GM23338 (cell line): Measurements from ENCODE around the gene EPB41L4A. TPM values are rescaled to one million over a fixed set of nuclear protein-coding genes. Genes with fewer than 3 reads are reported as not detected.

Experiments
- ATAC-seq: fragments of 200-7000 bp; cut with Tn5 transposase; 3 replicates; pipeline ENCODE4 v1.9.1; 2020
- DNase-seq: peaks from one replicate; pipeline ENCODE4 v3.0.0-alpha.2; 2015; ENCODE audit warnings: low spot score
- H2AFZ ChIP-seq: fragments of 200-600 bp; sonication (generic); 2 replicates; pipeline ENCODE4 v1.8.0; 2016; ENCODE audit warnings: antibody characterized with exemption, mild to moderate bottlenecking, moderate library complexity
- H3F3A ChIP-seq: fragments of 200-600 bp; sonication (generic); replicated peaks from 2 replicates; pipeline ENCODE4 v1.8.0; 2017; ENCODE audit warnings: antibody characterized with exemption, mixed run types, low read depth
- H3K27ac ChIP-seq: fragments of 200-600 bp; sonication (generic); 2 replicates; pipeline ENCODE4 v1.6.1; 2016; ENCODE audit warnings: low read depth
- H3K27me3 ChIP-seq: fragments of 200-600 bp; sonication (generic); 2 replicates; pipeline ENCODE4 v1.8.0; 2016; ENCODE audit warnings: mild to moderate bottlenecking, mixed run types, moderate library complexity; ENCODE audit not compliant: insufficient read depth
- H3K36me3 ChIP-seq: fragments of 200-600 bp; sonication (generic); 2 replicates; pipeline ENCODE4 v1.8.0; 2016; ENCODE audit warnings: mild to moderate bottlenecking; ENCODE audit not compliant: insufficient read depth
- H3K4me1 ChIP-seq: fragments of 200-600 bp; sonication (generic); 2 replicates; pipeline ENCODE4 v1.8.0; 2016; ENCODE audit warnings: mild to moderate bottlenecking, moderate library complexity; ENCODE audit not compliant: insufficient read depth
- H3K4me2 ChIP-seq: fragments of 200-600 bp; sonication (generic); 2 replicates; pipeline ENCODE4 v1.7.1; 2017; ENCODE audit warnings: mixed run types
- H3K4me3 ChIP-seq: fragments of 200-600 bp; sonication (generic); 2 replicates; pipeline ENCODE4 v1.6.1; 2016; ENCODE audit warnings: mixed run types
- H3K79me2 ChIP-seq: fragments of 200-600 bp; sonication (generic); replicated peaks from 2 replicates; pipeline ENCODE4 v1.8.0; 2017; ENCODE audit warnings: mild to moderate bottlenecking; ENCODE audit not compliant: insufficient read depth
- H3K9me2 ChIP-seq: fragments of 200-600 bp; sonication (generic); 2 replicates; pipeline ENCODE4 v1.8.0; 2017; ENCODE audit not compliant: insufficient read depth
- H4K20me1 ChIP-seq: fragments of 200-600 bp; sonication (generic); replicated peaks from 2 replicates; pipeline ENCODE4 v1.8.0; 2017; ENCODE audit warnings: mild to moderate bottlenecking; ENCODE audit not compliant: insufficient read depth
- H3K27ac Mint-ChIP-seq: 2 replicates; pipeline ENCODE4 v1.8.0; 2020; ENCODE audit warnings: inconsistent platforms, mild to moderate bottlenecking, moderate library complexity, mixed read lengths
- H3K27me3 Mint-ChIP-seq: 3 replicates; pipeline ENCODE4 v1.8.0; 2022; ENCODE audit warnings: low read depth, mild to moderate bottlenecking, moderate library complexity, mixed read lengths, inconsistent platforms; ENCODE audit not compliant: insufficient read depth, poor library complexity
- H3K36me3 Mint-ChIP-seq: 3 replicates; pipeline ENCODE4 v1.8.0; 2021; ENCODE audit warnings: low read depth, mild to moderate bottlenecking, inconsistent platforms, moderate library complexity, mixed read lengths
- H3K4me1 Mint-ChIP-seq: 3 replicates; pipeline ENCODE4 v1.8.0; 2020; ENCODE audit warnings: mild to moderate bottlenecking, inconsistent platforms, mixed read lengths
- H3K4me3 Mint-ChIP-seq: 3 replicates; pipeline ENCODE4 v1.8.0; 2021; ENCODE audit warnings: moderate library complexity, mild to moderate bottlenecking, inconsistent platforms, mixed read lengths
- H3K9me3 Mint-ChIP-seq: 3 replicates; pipeline ENCODE4 v1.8.0; 2020; ENCODE audit warnings: moderate library complexity, mild to moderate bottlenecking, inconsistent platforms, mixed read lengths
- CREB1 ChIP-seq: fragments of 250-450 bp; sonication (Bioruptor Pico); IDR thresholded peaks from 2 replicates; pipeline ENCODE4 v1.5.0; 2020; ENCODE audit warnings: low read depth, mild to moderate bottlenecking, moderate library complexity
- EZH2 ChIP-seq: fragments of 200-600 bp; sonication (generic); IDR thresholded peaks from one replicate; pipeline ENCODE4 v1.8.0; 2017; ENCODE audit warnings: antibody characterized with exemption, mild to moderate bottlenecking, low read depth; ENCODE audit not compliant: unreplicated experiment
- EZH2phosphoT487 ChIP-seq: fragments of 200-600 bp; sonication (generic); IDR thresholded peaks from one replicate; pipeline ENCODE4 v1.8.1; 2018; ENCODE audit warnings: antibody characterized with exemption; ENCODE audit not compliant: unreplicated experiment
- JUNB ChIP-seq: IDR thresholded peaks from one replicate; pipeline ENCODE4 v1.6.1; 2016; ENCODE audit warnings: antibody characterized with exemption; ENCODE audit not compliant: unreplicated experiment
- NANOG ChIP-seq: IDR thresholded peaks from 2 replicates; pipeline ENCODE4 v1.6.1; 2016; ENCODE audit warnings: antibody characterized with exemption, borderline replicate concordance
- POLR2AphosphoS5 ChIP-seq: IDR thresholded peaks from 2 replicates; pipeline ENCODE4 v1.6.1; 2016; ENCODE audit warnings: antibody characterized with exemption, low read depth
- STAT1 ChIP-seq: IDR thresholded peaks from one replicate; pipeline ENCODE4 v1.6.1; 2016; ENCODE audit warnings: antibody characterized with exemption; ENCODE audit not compliant: unreplicated experiment
- ZNF114 ChIP-seq: fragments of 250-450 bp; sonication (Bioruptor Pico); IDR thresholded peaks from 2 replicates; pipeline ENCODE4 v1.5.0; 2020; ENCODE audit warnings: mild to moderate bottlenecking, moderate library complexity
- ZNF331 ChIP-seq: fragments of 250-450 bp; sonication (Bioruptor Pico); IDR thresholded peaks from 2 replicates; pipeline ENCODE4 v1.5.0; 2020; ENCODE audit warnings: low read depth, mild to moderate bottlenecking, moderate library complexity
- polyA plus RNA-seq: library from polyadenylated mRNA; unstranded; fragments of >200 nt; fragmentation: Nextera tagmentation; extraction: Ambion mirVana; gene quantifications from 2 replicates; pipeline ENCODE4 v1.2.1, GENCODE V29; 2016
- total RNA-seq: library from RNA; depleted of rRNA; stranded (reverse); fragments of >200 nt; shearing (Covaris generic); gene quantifications from 2 replicates; pipeline ENCODE4 v1.2.3, GENCODE V29; 2014
- TF ChIP-seq, protein P1 (sequence below): fragments of 250-450 bp; sonication (Bioruptor Pico); IDR thresholded peaks from 2 replicates; pipeline ENCODE4 v1.5.0; 2020; ENCODE audit warnings: mild to moderate bottlenecking, moderate library complexity
- TF ChIP-seq, protein P2 (sequence below), 2 experiments: fragments of 200-600 bp in 1 of 2; sonication (generic) in 1 of 2; conservative IDR thresholded peaks; 2 replicates each; pipeline versions ENCODE4 v1.5.1 to v1.6.1; 2016 to 2017; ENCODE audit warnings: antibody characterized with exemption in 2 of 2, low read depth in 2 of 2, mild to moderate bottlenecking in 2 of 2, moderate library complexity in 1 of 2
- TF ChIP-seq, protein P3 (sequence below): IDR thresholded peaks from one replicate; pipeline ENCODE4 v1.6.1; 2018; ENCODE audit warnings: antibody characterized with exemption; ENCODE audit not compliant: unreplicated experiment
- TF ChIP-seq, protein P4 (sequence below): IDR thresholded peaks from 2 replicates; pipeline ENCODE4 v1.6.1; 2016; ENCODE audit warnings: antibody characterized with exemption

The EPB41L4A gene
- total and polyA plus RNA-seq, 2 experiments from 2014 or later = 5.7 to 6.0 TPM

DNA sequence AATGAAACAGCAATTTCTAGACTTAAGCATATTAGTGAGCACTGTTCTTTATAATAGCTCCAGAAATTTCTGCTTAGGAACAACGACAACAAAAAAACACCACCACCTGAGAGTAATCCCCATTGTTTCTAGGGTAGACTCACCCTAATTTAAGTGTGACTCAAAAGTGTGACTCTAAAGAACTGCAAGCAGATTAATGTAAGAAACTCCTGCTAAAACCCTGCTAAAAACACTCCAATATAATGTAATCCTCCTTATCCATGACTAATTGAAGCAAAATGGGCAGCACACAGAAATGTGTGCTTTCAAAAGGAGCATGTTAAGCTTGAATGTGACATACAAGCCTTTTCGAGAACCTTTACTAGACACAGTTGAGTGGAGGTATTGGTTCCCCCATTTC, 296.0 kb downstream of the EPB41L4A start:
- TF ChIP-seq NANOG (no peak), CREB1 (CRISPR knock-in tag) (no peak), JUNB (no peak), ZNF114 (no peak), POLR2AphosphoS5 (no peak), STAT1 (no peak), ZNF331 (CRISPR knock-in tag) (no peak), EZH2phosphoT487 (no peak), EZH2 (no peak)
- TF ChIP-seq, protein P1, sequence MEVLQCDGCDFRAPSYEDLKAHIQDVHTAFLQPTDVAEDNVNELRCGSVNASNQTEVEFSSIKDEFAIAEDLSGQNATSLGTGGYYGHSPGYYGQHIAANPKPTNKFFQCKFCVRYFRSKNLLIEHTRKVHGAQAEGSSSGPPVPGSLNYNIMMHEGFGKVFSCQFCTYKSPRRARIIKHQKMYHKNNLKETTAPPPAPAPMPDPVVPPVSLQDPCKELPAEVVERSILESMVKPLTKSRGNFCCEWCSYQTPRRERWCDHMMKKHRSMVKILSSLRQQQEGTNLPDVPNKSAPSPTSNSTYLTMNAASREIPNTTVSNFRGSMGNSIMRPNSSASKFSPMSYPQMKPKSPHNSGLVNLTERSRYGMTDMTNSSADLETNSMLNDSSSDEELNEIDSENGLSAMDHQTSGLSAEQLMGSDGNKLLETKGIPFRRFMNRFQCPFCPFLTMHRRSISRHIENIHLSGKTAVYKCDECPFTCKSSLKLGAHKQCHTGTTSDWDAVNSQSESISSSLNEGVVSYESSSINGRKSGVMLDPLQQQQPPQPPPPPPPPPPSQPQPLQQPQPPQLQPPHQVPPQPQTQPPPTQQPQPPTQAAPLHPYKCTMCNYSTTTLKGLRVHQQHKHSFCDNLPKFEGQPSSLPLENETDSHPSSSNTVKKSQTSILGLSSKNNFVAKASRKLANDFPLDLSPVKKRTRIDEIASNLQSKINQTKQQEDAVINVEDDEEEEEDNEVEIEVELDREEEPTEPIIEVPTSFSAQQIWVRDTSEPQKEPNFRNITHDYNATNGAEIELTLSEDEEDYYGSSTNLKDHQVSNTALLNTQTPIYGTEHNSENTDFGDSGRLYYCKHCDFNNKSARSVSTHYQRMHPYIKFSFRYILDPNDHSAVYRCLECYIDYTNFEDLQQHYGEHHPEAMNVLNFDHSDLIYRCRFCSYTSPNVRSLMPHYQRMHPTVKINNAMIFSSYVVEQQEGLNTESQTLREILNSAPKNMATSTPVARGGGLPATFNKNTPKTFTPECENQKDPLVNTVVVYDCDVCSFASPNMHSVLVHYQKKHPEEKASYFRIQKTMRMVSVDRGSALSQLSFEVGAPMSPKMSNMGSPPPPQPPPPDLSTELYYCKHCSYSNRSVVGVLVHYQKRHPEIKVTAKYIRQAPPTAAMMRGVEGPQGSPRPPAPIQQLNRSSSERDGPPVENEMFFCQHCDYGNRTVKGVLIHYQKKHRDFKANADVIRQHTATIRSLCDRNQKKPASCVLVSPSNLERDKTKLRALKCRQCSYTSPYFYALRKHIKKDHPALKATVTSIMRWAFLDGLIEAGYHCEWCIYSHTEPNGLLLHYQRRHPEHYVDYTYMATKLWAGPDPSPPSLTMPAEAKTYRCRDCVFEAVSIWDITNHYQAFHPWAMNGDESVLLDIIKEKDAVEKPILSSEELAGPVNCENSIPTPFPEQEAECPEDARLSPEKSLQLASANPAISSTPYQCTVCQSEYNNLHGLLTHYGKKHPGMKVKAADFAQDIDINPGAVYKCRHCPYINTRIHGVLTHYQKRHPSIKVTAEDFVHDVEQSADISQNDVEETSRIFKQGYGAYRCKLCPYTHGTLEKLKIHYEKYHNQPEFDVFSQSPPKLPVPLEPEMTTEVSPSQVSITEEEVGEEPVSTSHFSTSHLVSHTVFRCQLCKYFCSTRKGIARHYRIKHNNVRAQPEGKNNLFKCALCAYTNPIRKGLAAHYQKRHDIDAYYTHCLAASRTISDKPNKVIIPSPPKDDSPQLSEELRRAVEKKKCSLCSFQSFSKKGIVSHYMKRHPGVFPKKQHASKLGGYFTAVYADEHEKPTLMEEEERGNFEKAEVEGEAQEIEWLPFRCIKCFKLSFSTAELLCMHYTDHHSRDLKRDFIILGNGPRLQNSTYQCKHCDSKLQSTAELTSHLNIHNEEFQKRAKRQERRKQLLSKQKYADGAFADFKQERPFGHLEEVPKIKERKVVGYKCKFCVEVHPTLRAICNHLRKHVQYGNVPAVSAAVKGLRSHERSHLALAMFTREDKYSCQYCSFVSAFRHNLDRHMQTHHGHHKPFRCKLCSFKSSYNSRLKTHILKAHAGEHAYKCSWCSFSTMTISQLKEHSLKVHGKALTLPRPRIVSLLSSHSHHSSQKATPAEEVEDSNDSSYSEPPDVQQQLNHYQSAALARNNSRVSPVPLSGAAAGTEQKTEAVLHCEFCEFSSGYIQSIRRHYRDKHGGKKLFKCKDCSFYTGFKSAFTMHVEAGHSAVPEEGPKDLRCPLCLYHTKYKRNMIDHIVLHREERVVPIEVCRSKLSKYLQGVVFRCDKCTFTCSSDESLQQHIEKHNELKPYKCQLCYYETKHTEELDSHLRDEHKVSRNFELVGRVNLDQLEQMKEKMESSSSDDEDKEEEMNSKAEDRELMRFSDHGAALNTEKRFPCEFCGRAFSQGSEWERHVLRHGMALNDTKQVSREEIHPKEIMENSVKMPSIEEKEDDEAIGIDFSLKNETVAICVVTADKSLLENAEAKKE (CRISPR knock-in tag) = no peak
- TF ChIP-seq, protein P2, sequence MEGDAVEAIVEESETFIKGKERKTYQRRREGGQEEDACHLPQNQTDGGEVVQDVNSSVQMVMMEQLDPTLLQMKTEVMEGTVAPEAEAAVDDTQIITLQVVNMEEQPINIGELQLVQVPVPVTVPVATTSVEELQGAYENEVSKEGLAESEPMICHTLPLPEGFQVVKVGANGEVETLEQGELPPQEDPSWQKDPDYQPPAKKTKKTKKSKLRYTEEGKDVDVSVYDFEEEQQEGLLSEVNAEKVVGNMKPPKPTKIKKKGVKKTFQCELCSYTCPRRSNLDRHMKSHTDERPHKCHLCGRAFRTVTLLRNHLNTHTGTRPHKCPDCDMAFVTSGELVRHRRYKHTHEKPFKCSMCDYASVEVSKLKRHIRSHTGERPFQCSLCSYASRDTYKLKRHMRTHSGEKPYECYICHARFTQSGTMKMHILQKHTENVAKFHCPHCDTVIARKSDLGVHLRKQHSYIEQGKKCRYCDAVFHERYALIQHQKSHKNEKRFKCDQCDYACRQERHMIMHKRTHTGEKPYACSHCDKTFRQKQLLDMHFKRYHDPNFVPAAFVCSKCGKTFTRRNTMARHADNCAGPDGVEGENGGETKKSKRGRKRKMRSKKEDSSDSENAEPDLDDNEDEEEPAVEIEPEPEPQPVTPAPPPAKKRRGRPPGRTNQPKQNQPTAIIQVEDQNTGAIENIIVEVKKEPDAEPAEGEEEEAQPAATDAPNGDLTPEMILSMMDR (conservative IDR thresholded peaks at IDR 0.05; ENCODE audit: low read depth in 2 of 2) = no peak
- TF ChIP-seq, protein P3, sequence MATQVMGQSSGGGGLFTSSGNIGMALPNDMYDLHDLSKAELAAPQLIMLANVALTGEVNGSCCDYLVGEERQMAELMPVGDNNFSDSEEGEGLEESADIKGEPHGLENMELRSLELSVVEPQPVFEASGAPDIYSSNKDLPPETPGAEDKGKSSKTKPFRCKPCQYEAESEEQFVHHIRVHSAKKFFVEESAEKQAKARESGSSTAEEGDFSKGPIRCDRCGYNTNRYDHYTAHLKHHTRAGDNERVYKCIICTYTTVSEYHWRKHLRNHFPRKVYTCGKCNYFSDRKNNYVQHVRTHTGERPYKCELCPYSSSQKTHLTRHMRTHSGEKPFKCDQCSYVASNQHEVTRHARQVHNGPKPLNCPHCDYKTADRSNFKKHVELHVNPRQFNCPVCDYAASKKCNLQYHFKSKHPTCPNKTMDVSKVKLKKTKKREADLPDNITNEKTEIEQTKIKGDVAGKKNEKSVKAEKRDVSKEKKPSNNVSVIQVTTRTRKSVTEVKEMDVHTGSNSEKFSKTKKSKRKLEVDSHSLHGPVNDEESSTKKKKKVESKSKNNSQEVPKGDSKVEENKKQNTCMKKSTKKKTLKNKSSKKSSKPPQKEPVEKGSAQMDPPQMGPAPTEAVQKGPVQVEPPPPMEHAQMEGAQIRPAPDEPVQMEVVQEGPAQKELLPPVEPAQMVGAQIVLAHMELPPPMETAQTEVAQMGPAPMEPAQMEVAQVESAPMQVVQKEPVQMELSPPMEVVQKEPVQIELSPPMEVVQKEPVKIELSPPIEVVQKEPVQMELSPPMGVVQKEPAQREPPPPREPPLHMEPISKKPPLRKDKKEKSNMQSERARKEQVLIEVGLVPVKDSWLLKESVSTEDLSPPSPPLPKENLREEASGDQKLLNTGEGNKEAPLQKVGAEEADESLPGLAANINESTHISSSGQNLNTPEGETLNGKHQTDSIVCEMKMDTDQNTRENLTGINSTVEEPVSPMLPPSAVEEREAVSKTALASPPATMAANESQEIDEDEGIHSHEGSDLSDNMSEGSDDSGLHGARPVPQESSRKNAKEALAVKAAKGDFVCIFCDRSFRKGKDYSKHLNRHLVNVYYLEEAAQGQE = no peak
- TF ChIP-seq, protein P4, sequence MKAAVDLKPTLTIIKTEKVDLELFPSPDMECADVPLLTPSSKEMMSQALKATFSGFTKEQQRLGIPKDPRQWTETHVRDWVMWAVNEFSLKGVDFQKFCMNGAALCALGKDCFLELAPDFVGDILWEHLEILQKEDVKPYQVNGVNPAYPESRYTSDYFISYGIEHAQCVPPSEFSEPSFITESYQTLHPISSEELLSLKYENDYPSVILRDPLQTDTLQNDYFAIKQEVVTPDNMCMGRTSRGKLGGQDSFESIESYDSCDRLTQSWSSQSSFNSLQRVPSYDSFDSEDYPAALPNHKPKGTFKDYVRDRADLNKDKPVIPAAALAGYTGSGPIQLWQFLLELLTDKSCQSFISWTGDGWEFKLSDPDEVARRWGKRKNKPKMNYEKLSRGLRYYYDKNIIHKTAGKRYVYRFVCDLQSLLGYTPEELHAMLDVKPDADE = no peak

More for the DNA sequence above, 296.0 kb downstream of the EPB41L4A start:
- H4K20me1 ChIP-seq = no peaks in the 10 kb centered on the region
- Mint-ChIP-seq H3K4me3 (no peak overlapping the region), H3K4me1 (no peaks in the 10 kb centered on the region; the same call in 2 of the 3 replicates), H3K27ac (no peak overlapping the region), H3K9me3 (no peaks in the 10 kb centered on the region), H3K36me3 (no peaks in the 10 kb centered on the region), H3K27me3 (no peaks in the 10 kb centered on the region)
- no peak overlapping the region for H3K27ac ChIP-seq
- no peaks in the 10 kb centered on the region for H3F3A ChIP-seq
- ATAC-seq (no peak), DNase-seq (no peak)
- H3K4me2 ChIP-seq = no peak overlapping the region
- peak overlapping the region; percentile 57; the same call in 1 of the 2 replicates for H2AFZ ChIP-seq
- no peaks in the 10 kb centered on the region for H3K4me1 ChIP-seq
- no peaks in the 10 kb centered on the region for H3K27me3 ChIP-seq
- no peak overlapping the region for H3K4me3 ChIP-seq
- H3K79me2 ChIP-seq = no peaks in the 10 kb centered on the region
- no peaks in the 10 kb centered on the region for H3K36me3 ChIP-seq
- H3K9me2 ChIP-seq = no peaks in the 10 kb centered on the region
